Ascending aorta (tissue), 2 donors: ENCODE measurements around the gene USP3. TPM values are rescaled to one million over a fixed set of nuclear protein-coding genes. Genes with fewer than 3 reads are reported as not detected.

ENCODE experiments used
- DNase-seq, 2 donors: peaks; one replicate each; pipeline ENCODE4 v3.0.0-alpha.2; 2019; ENCODE audit warnings: low spot score in 2 of 2
- H3K27ac ChIP-seq, 2 donors: fragments of 200-600 bp; sonication (generic); one replicate each; pipeline ENCODE4 v1.5.1; 2016 to 2017; ENCODE audit warnings: mild to moderate bottlenecking in 1 of 2
- H3K27me3 ChIP-seq: fragments of 200-600 bp; sonication (generic); one replicate; pipeline ENCODE4 v1.5.1; 2017
- H3K36me3 ChIP-seq, 2 donors: fragments of 200-600 bp; sonication (generic); one replicate each; pipeline ENCODE4 v1.5.1; 2016
- H3K4me1 ChIP-seq, 2 donors: fragments of 200-600 bp; sonication (generic); one replicate each; pipeline ENCODE4 v1.5.1; 2016 to 2017; ENCODE audit warnings: mild to moderate bottlenecking in 1 of 2
- H3K4me3 ChIP-seq, 2 donors: fragments of 200-600 bp; sonication (generic); one replicate each; pipeline ENCODE4 v1.5.1; 2016 to 2017; ENCODE audit warnings: mild to moderate bottlenecking in 1 of 2
- H3K9me3 ChIP-seq, 2 donors: fragments of 200-600 bp; sonication (generic); one replicate each; pipeline ENCODE4 v1.5.1; 2016
- CTCF ChIP-seq, 3 experiments: fragments of 200-600 bp in 2 of 3; fragments of 450-650 bp in 1 of 3; sonication (generic) in 2 of 3; IDR thresholded peaks; one replicate each; pipeline ENCODE4 v1.5.1; 2016 to 2019; ENCODE audit warnings: antibody characterized with exemption in 3 of 3, mild to moderate bottlenecking in 1 of 3, moderate library complexity in 1 of 3
- intact Hi-C: fragments of 100-400 bp; cut with DNase I; formaldehyde crosslinking; loops from one replicate; pipeline ENCODE4 v1.15.1; 2023
- total RNA-seq: library from RNA; depleted of rRNA; stranded (reverse); fragments of >200 nt; gene quantifications from one replicate; pipeline ENCODE4 v1.1.0, GENCODE V29; 2016

Gene USP3
- total RNA-seq, 1 donor from 2014 or later: 61.9 TPM

GRCh38 chr15:63634154-63634553 is 129.8 kb downstream of the USP3 start:
- no peak for TF ChIP-seq CTCF (IDR thresholded peaks at IDR 0.05)
- Histone ChIP-seq H3K27ac (no peak overlapping the region), H3K4me3 (no peak overlapping the region), H3K36me3 (peaks cover 71 to 95% of the 10 kb centered on the region in 2 donors), H3K27me3 (no peaks in the 10 kb centered on the region), H3K4me1 (no peaks in the 10 kb centered on the region), H3K9me3 (no peaks in the 10 kb centered on the region)
- DNase-seq: no peak
- intact Hi-C loops: no loop called here

GRCh38 chr15:63636518-63637061 is 132.2 kb downstream of the USP3 start:
- Histone ChIP-seq H3K9me3 (no peaks in the 10 kb centered on the region), H3K36me3 (peaks cover 89 to 97% of the 10 kb centered on the region in 2 donors), H3K4me3 (no peak overlapping the region), H3K27ac (no peak overlapping the region), H3K4me1 (no peaks in the 10 kb centered on the region), H3K27me3 (no peaks in the 10 kb centered on the region)
- DNase-seq: no peak
- TF ChIP-seq CTCF (IDR thresholded peaks at IDR 0.05): no peak
- intact Hi-C loops: no loop called here

- no peaks in the 10 kb centered on the region for H3K4me1 ChIP-seq
- peaks cover 79 to 93% of the 10 kb centered on the region in 2 donors for H3K36me3 ChIP-seq
- intact Hi-C loops: no loop called here
These were observed 134.4 kb downstream of the USP3 start for GRCh38 chr15:63638839-63639238.

GRCh38 chr15:63640146-63640545 is 135.8 kb downstream of the USP3 start:
- intact Hi-C loops: no loop called here
- Histone ChIP-seq H3K4me3 (no peak overlapping the region), H3K4me1 (no peaks in the 10 kb centered on the region), H3K36me3 (peaks cover 70 to 96% of the 10 kb centered on the region in 2 donors), H3K27me3 (no peaks in the 10 kb centered on the region), H3K27ac (no peak overlapping the region), H3K9me3 (no peaks in the 10 kb centered on the region)
- no peak for TF ChIP-seq CTCF (IDR thresholded peaks at IDR 0.05)
- no peak for DNase-seq

More at GRCh38 chr15:63638839-63639238, 134.4 kb downstream of the USP3 start:
- H3K9me3 ChIP-seq: no peaks in the 10 kb centered on the region
- H3K27me3 ChIP-seq: no peaks in the 10 kb centered on the region
- H3K27ac ChIP-seq: no peak overlapping the region
- no peak for DNase-seq
- no peak overlapping the region for H3K4me3 ChIP-seq
- no peak for TF ChIP-seq CTCF (IDR thresholded peaks at IDR 0.05)

Other genes with a start within 250 kb of the USP3 start
- 17.0 TPM for gene APH1B, start 227.0 kb upstream of the USP3 start, total RNA-seq
- 10.7 TPM for gene CA12, start 122.7 kb upstream of the USP3 start, total RNA-seq
- 0.43 TPM for gene FBXL22, start 92.8 kb downstream of the USP3 start, total RNA-seq